PC-9 (cell line): ENCODE results near the gene SLC1A2. TPM values are rescaled to one million over a fixed set of nuclear protein-coding genes. Genes with fewer than 3 reads are reported as not detected.

Experiments
- BruUV-seq: library from RNA; stranded (reverse); fragments of 400-500 nt; replicated peaks from 2 replicates; lab custom pipeline; 2021; lab: Mats Ljungman, UMichigan
- CTCF ChIA-PET: fragments of 300-600 bp; sonication (Branson Sonifier 250); formaldehyde crosslinking; loops from one replicate; lab custom pipeline; 2022; ENCODE audit warnings: antibody characterized with exemption; lab: Charles Lee
- POLR2A ChIA-PET: fragments of 300-600 bp; sonication (Branson Sonifier 250); formaldehyde crosslinking; loops from one replicate; lab custom pipeline; 2022; ENCODE audit warnings: antibody characterized with exemption; ENCODE audit not compliant: unreplicated experiment; lab: Charles Lee
- DNase-seq, 2 experiments: peaks; one replicate each; pipeline versions ENCODE4 v3.0.0 to v3.0.0-alpha.2; 2015 to 2022; ENCODE audit warnings: mixed read lengths in 1 of 2
- H2AFZ ChIP-seq: fragments of 200-600 bp; sonication (generic); 2 replicates; pipeline ENCODE4 v1.8.1; 2017; ENCODE audit warnings: antibody characterized with exemption
- H3F3A ChIP-seq: fragments of 200-600 bp; sonication (generic); 2 replicates; pipeline ENCODE4 v1.8.1; 2017; ENCODE audit warnings: antibody characterized with exemption, mild to moderate bottlenecking, low read depth; ENCODE audit not compliant: insufficient read depth
- H3K27ac ChIP-seq: fragments of 200-600 bp; sonication (generic); 2 replicates; pipeline ENCODE4 v1.6.1; 2016; ENCODE audit warnings: mixed run types
- H3K27me3 ChIP-seq: fragments of 200-600 bp; sonication (generic); 2 replicates; pipeline ENCODE4 v1.6.1; 2016; ENCODE audit warnings: low read depth, mixed run types; ENCODE audit not compliant: insufficient read depth
- H3K36me3 ChIP-seq: fragments of 200-600 bp; sonication (generic); 2 replicates; pipeline ENCODE4 v1.6.1; 2016; ENCODE audit warnings: low read depth, mixed run types
- H3K4me1 ChIP-seq: fragments of 200-600 bp; sonication (generic); replicated peaks from 2 replicates; pipeline ENCODE4 v1.6.1; 2016; ENCODE audit warnings: mixed run types; ENCODE audit not compliant: insufficient read depth
- H3K4me2 ChIP-seq: fragments of 200-600 bp; sonication (generic); 2 replicates; pipeline ENCODE4 v1.6.1; 2017; ENCODE audit warnings: mixed run types
- H3K4me3 ChIP-seq: fragments of 200-600 bp; sonication (generic); 2 replicates; pipeline ENCODE4 v1.6.1; 2016; ENCODE audit warnings: mixed run types
- H3K79me2 ChIP-seq: fragments of 200-600 bp; sonication (generic); 2 replicates; pipeline ENCODE4 v1.6.1; 2017; ENCODE audit warnings: low read depth, mixed run types
- H3K9me2 ChIP-seq: fragments of 200-600 bp; sonication (generic); 2 replicates; pipeline ENCODE4 v1.8.1; 2017; ENCODE audit warnings: mild to moderate bottlenecking; ENCODE audit not compliant: insufficient read depth
- H3K9me3 ChIP-seq: fragments of 200-600 bp; sonication (generic); 2 replicates; pipeline ENCODE4 v1.8.1; 2016; ENCODE audit warnings: low read depth; ENCODE audit not compliant: insufficient read depth
- H4K20me1 ChIP-seq: fragments of 200-600 bp; sonication (generic); 2 replicates; pipeline ENCODE4 v1.8.1; 2017; ENCODE audit not compliant: insufficient read depth
- EZH2 ChIP-seq: fragments of 200-600 bp; sonication (generic); IDR thresholded peaks from 2 replicates; pipeline ENCODE4 v1.8.0; 2017; ENCODE audit warnings: antibody characterized with exemption, low read depth
- intact Hi-C: fragments of 100-400 bp; cut with micrococcal nuclease; formaldehyde crosslinking; loops from one replicate; pipeline ENCODE4 v1.10.0; 2022; ENCODE audit not compliant: unreplicated experiment
- total RNA-seq: library from RNA; stranded (reverse); gene quantifications from 2 replicates; pipeline ENCODE4 v1.2.3, GENCODE V29; 2021
- TF ChIP-seq, protein P1 (sequence below): fragments of 200-600 bp; sonication (generic); conservative IDR thresholded peaks from 2 replicates; pipeline ENCODE4 v1.6.1; 2017; ENCODE audit warnings: mixed run types, antibody characterized with exemption, mild to moderate bottlenecking, moderate library complexity

Gene SLC1A2
- total RNA-seq, 1 experiment from 2014 or later = 0.09 TPM

GRCh38 chr11:35304386-35304775 is 115.0 kb downstream of the SLC1A2 start:
- POLR2A ChIA-PET = no interaction called here
- BruUV-seq = no TSS peak
- intact Hi-C loops = no loop called here
- Histone ChIP-seq H2AFZ (peak overlapping the region; percentile 78), H3K9me3 (no peaks in the 10 kb centered on the region), H3F3A (peaks cover 28% of the 10 kb centered on the region), H4K20me1 (no peaks in the 10 kb centered on the region), H3K36me3 (no peaks in the 10 kb centered on the region), H3K4me3 (peak overlapping the region; percentile 3; the same call in 1 of the 2 replicates), H3K4me1 (peaks cover 36% of the 10 kb centered on the region), H3K79me2 (no peaks in the 10 kb centered on the region), H3K9me2 (no peaks in the 10 kb centered on the region), H3K4me2 (peak overlapping the region; percentile 52), H3K27ac (peak overlapping the region; percentile 87), H3K27me3 (no peaks in the 10 kb centered on the region)
- CTCF ChIA-PET = no interaction called here
- peak in 1 of 2 experiments; percentile 88 for DNase-seq
- no peak for TF ChIP-seq EZH2
- TF ChIP-seq, protein P1, sequence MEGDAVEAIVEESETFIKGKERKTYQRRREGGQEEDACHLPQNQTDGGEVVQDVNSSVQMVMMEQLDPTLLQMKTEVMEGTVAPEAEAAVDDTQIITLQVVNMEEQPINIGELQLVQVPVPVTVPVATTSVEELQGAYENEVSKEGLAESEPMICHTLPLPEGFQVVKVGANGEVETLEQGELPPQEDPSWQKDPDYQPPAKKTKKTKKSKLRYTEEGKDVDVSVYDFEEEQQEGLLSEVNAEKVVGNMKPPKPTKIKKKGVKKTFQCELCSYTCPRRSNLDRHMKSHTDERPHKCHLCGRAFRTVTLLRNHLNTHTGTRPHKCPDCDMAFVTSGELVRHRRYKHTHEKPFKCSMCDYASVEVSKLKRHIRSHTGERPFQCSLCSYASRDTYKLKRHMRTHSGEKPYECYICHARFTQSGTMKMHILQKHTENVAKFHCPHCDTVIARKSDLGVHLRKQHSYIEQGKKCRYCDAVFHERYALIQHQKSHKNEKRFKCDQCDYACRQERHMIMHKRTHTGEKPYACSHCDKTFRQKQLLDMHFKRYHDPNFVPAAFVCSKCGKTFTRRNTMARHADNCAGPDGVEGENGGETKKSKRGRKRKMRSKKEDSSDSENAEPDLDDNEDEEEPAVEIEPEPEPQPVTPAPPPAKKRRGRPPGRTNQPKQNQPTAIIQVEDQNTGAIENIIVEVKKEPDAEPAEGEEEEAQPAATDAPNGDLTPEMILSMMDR = no peak

DNA sequence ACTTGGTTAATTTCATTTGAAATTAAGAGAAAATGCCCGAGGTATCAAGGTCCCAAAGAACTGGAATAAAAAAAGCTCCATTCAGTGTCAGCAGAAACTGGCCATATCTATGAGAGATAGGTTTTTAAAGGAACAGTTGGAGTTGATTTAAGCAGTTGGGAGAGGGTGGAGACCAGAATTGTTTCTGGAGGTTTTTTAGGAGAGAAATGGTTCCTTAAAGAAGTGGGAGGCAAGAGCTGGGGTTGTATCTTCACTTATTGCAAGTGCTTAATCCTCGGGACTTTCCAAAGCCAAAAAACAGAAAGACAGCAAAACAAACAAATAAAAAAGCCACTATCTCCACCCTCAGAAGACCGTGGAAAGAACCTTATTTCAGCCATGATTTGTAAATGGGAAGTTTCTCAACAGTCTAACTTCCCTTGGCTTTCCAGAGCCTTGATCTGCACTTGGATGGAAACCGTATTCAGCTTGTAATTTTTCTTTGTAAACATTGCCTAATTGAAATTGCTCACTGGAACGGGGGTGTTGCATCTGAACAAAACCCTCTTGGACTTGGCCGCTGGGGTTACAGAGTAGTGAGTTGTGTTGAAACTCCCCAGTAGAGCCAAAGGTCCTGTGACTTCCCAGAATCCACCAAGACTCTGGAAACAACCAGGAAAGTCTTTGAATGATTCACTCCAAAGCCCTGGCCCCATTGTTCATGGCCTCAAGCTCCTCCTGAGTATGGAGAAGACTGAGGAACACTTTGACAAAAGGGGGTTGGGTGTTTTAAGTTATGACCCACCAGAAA is 115.6 kb downstream of the SLC1A2 start:
- H3K4me3 ChIP-seq = peak overlapping the region; percentile 3
- H3K9me3 ChIP-seq = no peaks in the 10 kb centered on the region
- H3K4me1 ChIP-seq = peaks cover 36% of the 10 kb centered on the region
- peak overlapping the region; percentile 78 for H2AFZ ChIP-seq
- H3K4me2 ChIP-seq = peak overlapping the region; percentile 52
- no peaks in the 10 kb centered on the region for H3K27me3 ChIP-seq
- no peaks in the 10 kb centered on the region for H4K20me1 ChIP-seq
- ChIA-PET POLR2A (no interaction called here), CTCF (no interaction called here)
- DNase-seq = peak in 1 of 2 experiments; percentile 97
- BruUV-seq = no TSS peak
- no peaks in the 10 kb centered on the region for H3K79me2 ChIP-seq
- TF ChIP-seq, protein P1 = no peak
- no peak for TF ChIP-seq EZH2
- peak overlapping the region; percentile 87 for H3K27ac ChIP-seq
- peaks cover 28% of the 10 kb centered on the region for H3F3A ChIP-seq
- intact Hi-C loops = no loop called here
- no peaks in the 10 kb centered on the region for H3K36me3 ChIP-seq
- no peaks in the 10 kb centered on the region for H3K9me2 ChIP-seq

DNA sequence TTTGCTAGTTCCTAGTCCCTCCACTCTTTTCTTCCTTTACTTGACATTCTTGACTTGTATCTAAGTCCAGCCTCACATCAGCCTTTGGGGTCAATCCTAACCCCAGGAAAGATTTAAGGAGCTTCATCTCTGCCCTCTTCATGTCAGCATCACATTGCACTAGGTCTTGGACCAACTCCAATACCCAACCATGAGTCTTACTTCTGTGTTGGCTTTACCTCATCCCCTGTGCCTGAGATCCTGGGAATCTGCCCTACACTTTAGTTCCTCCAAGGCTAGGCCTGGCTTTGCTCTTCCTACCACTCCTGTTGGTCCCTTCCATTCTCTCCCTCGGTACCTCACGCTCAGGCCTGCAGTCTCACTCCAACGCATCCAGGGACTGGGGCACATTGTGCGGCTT is 117.0 kb downstream of the SLC1A2 start:
- H3K4me2 ChIP-seq = no peak overlapping the region
- H3K27me3 ChIP-seq = no peaks in the 10 kb centered on the region
- H3F3A ChIP-seq = peaks cover 28% of the 10 kb centered on the region
- CTCF ChIA-PET = no interaction called here
- DNase-seq = no peak
- H3K79me2 ChIP-seq = no peaks in the 10 kb centered on the region
- H3K4me3 ChIP-seq = no peak overlapping the region
- H3K9me3 ChIP-seq = no peaks in the 10 kb centered on the region
- peaks cover 36% of the 10 kb centered on the region for H3K4me1 ChIP-seq
- no peaks in the 10 kb centered on the region for H3K36me3 ChIP-seq
- POLR2A ChIA-PET = no interaction called here
- BruUV-seq = no TSS peak
- H4K20me1 ChIP-seq = no peaks in the 10 kb centered on the region
- H3K27ac ChIP-seq = peak overlapping the region; percentile 87; the same call in 1 of the 2 replicates
- H2AFZ ChIP-seq = no peak overlapping the region
- intact Hi-C loops = no loop called here
- H3K9me2 ChIP-seq = no peaks in the 10 kb centered on the region
- TF ChIP-seq, protein P1 = no peak
- no peak for TF ChIP-seq EZH2
